GM23338 (cell line): ENCODE data around the gene ARHGAP27. TPM values are rescaled to one million over a fixed set of nuclear protein-coding genes. Genes with fewer than 3 reads are reported as not detected.

Source experiments
- ATAC-seq: fragments of 200-7000 bp; cut with Tn5 transposase; 3 replicates; pipeline ENCODE4 v1.9.1; 2020
- DNase-seq: peaks from one replicate; pipeline ENCODE4 v3.0.0-alpha.2; 2015; ENCODE audit warnings: low spot score
- H2AFZ ChIP-seq: fragments of 200-600 bp; sonication (generic); 2 replicates; pipeline ENCODE4 v1.8.0; 2016; ENCODE audit warnings: antibody characterized with exemption, mild to moderate bottlenecking, moderate library complexity
- H3F3A ChIP-seq: fragments of 200-600 bp; sonication (generic); replicated peaks from 2 replicates; pipeline ENCODE4 v1.8.0; 2017; ENCODE audit warnings: antibody characterized with exemption, mixed run types, low read depth
- H3K27ac ChIP-seq: fragments of 200-600 bp; sonication (generic); 2 replicates; pipeline ENCODE4 v1.6.1; 2016; ENCODE audit warnings: low read depth
- H3K27me3 ChIP-seq: fragments of 200-600 bp; sonication (generic); 2 replicates; pipeline ENCODE4 v1.8.0; 2016; ENCODE audit warnings: mild to moderate bottlenecking, mixed run types, moderate library complexity; ENCODE audit not compliant: insufficient read depth
- H3K36me3 ChIP-seq: fragments of 200-600 bp; sonication (generic); 2 replicates; pipeline ENCODE4 v1.8.0; 2016; ENCODE audit warnings: mild to moderate bottlenecking; ENCODE audit not compliant: insufficient read depth
- H3K4me1 ChIP-seq: fragments of 200-600 bp; sonication (generic); 2 replicates; pipeline ENCODE4 v1.8.0; 2016; ENCODE audit warnings: mild to moderate bottlenecking, moderate library complexity; ENCODE audit not compliant: insufficient read depth
- H3K4me2 ChIP-seq: fragments of 200-600 bp; sonication (generic); 2 replicates; pipeline ENCODE4 v1.7.1; 2017; ENCODE audit warnings: mixed run types
- H3K4me3 ChIP-seq: fragments of 200-600 bp; sonication (generic); 2 replicates; pipeline ENCODE4 v1.6.1; 2016; ENCODE audit warnings: mixed run types
- H3K79me2 ChIP-seq: fragments of 200-600 bp; sonication (generic); replicated peaks from 2 replicates; pipeline ENCODE4 v1.8.0; 2017; ENCODE audit warnings: mild to moderate bottlenecking; ENCODE audit not compliant: insufficient read depth
- H3K9me2 ChIP-seq: fragments of 200-600 bp; sonication (generic); 2 replicates; pipeline ENCODE4 v1.8.0; 2017; ENCODE audit not compliant: insufficient read depth
- H4K20me1 ChIP-seq: fragments of 200-600 bp; sonication (generic); replicated peaks from 2 replicates; pipeline ENCODE4 v1.8.0; 2017; ENCODE audit warnings: mild to moderate bottlenecking; ENCODE audit not compliant: insufficient read depth
- H3K27ac Mint-ChIP-seq: 2 replicates; pipeline ENCODE4 v1.8.0; 2020; ENCODE audit warnings: inconsistent platforms, mild to moderate bottlenecking, moderate library complexity, mixed read lengths
- H3K27me3 Mint-ChIP-seq: 3 replicates; pipeline ENCODE4 v1.8.0; 2022; ENCODE audit warnings: low read depth, mild to moderate bottlenecking, moderate library complexity, mixed read lengths, inconsistent platforms; ENCODE audit not compliant: insufficient read depth, poor library complexity
- H3K36me3 Mint-ChIP-seq: 3 replicates; pipeline ENCODE4 v1.8.0; 2021; ENCODE audit warnings: low read depth, mild to moderate bottlenecking, inconsistent platforms, moderate library complexity, mixed read lengths
- H3K4me1 Mint-ChIP-seq: 3 replicates; pipeline ENCODE4 v1.8.0; 2020; ENCODE audit warnings: mild to moderate bottlenecking, inconsistent platforms, mixed read lengths
- H3K4me3 Mint-ChIP-seq: 3 replicates; pipeline ENCODE4 v1.8.0; 2021; ENCODE audit warnings: moderate library complexity, mild to moderate bottlenecking, inconsistent platforms, mixed read lengths
- H3K9me3 Mint-ChIP-seq: 3 replicates; pipeline ENCODE4 v1.8.0; 2020; ENCODE audit warnings: moderate library complexity, mild to moderate bottlenecking, inconsistent platforms, mixed read lengths
- CREB1 ChIP-seq: fragments of 250-450 bp; sonication (Bioruptor Pico); IDR thresholded peaks from 2 replicates; pipeline ENCODE4 v1.5.0; 2020; ENCODE audit warnings: low read depth, mild to moderate bottlenecking, moderate library complexity
- EZH2 ChIP-seq: fragments of 200-600 bp; sonication (generic); IDR thresholded peaks from one replicate; pipeline ENCODE4 v1.8.0; 2017; ENCODE audit warnings: antibody characterized with exemption, mild to moderate bottlenecking, low read depth; ENCODE audit not compliant: unreplicated experiment
- JUNB ChIP-seq: IDR thresholded peaks from one replicate; pipeline ENCODE4 v1.6.1; 2016; ENCODE audit warnings: antibody characterized with exemption; ENCODE audit not compliant: unreplicated experiment
- POLR2AphosphoS5 ChIP-seq: IDR thresholded peaks from 2 replicates; pipeline ENCODE4 v1.6.1; 2016; ENCODE audit warnings: antibody characterized with exemption, low read depth
- STAT1 ChIP-seq: IDR thresholded peaks from one replicate; pipeline ENCODE4 v1.6.1; 2016; ENCODE audit warnings: antibody characterized with exemption; ENCODE audit not compliant: unreplicated experiment
- ZNF114 ChIP-seq: fragments of 250-450 bp; sonication (Bioruptor Pico); IDR thresholded peaks from 2 replicates; pipeline ENCODE4 v1.5.0; 2020; ENCODE audit warnings: mild to moderate bottlenecking, moderate library complexity
- polyA plus RNA-seq: library from polyadenylated mRNA; unstranded; fragments of >200 nt; fragmentation: Nextera tagmentation; extraction: Ambion mirVana; gene quantifications from 2 replicates; pipeline ENCODE4 v1.2.1, GENCODE V29; 2016
- total RNA-seq: library from RNA; depleted of rRNA; stranded (reverse); fragments of >200 nt; shearing (Covaris generic); gene quantifications from 2 replicates; pipeline ENCODE4 v1.2.3, GENCODE V29; 2014
- TF ChIP-seq, protein P1 (sequence below): fragments of 250-450 bp; sonication (Bioruptor Pico); IDR thresholded peaks from 2 replicates; pipeline ENCODE4 v1.5.0; 2020; ENCODE audit warnings: mild to moderate bottlenecking, moderate library complexity
- TF ChIP-seq, protein P2 (sequence below), 2 experiments: fragments of 200-600 bp in 1 of 2; sonication (generic) in 1 of 2; conservative IDR thresholded peaks; 2 replicates each; pipeline versions ENCODE4 v1.5.1 to v1.6.1; 2016 to 2017; ENCODE audit warnings: antibody characterized with exemption in 2 of 2, low read depth in 2 of 2, mild to moderate bottlenecking in 2 of 2, moderate library complexity in 1 of 2

Gene ARHGAP27
- total and polyA plus RNA-seq, 2 experiments from 2014 or later, result 5.9 to 17.7 TPM

DNA sequence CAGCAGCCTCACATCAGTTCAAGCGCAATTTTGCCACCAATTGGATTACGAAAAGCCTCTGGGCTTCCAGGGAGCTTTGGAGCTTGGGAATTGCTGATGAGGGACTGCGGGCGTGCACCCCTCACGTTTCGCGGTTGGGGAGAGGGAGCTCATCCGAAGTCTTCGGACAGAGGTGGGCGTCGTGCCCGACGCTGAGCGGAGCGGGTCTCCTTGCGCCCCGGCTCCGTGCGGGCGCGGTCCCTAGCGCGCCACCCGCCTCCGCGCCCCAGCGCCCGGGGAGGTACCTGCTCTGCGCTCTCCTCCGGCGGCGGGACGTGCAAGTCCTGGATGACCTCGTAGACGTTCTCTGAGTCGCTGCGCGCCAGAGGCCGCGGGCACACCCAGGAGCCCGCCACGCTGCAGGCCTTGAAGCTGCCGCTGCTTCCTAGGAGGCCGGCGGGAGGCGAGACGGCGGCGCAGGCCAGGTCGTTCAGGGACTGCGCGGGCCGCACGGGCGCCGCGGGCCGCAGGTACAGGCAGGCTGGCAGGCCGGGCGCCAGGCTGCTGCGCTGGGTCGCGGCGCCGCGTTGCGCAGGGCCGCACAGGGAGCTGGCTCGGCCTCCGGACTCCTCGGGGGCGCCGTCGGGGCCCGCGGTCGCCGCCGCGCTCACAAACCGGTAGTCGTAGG lies 3.2 kb downstream of the ARHGAP27 start:
- H3K4me1 ChIP-seq, result peaks cover 19% of the 10 kb centered on the region
- no peaks in the 10 kb centered on the region for H3K79me2 ChIP-seq
- H3K36me3 Mint-ChIP-seq, result peaks cover 3% of the 10 kb centered on the region; the same call in 1 of the 3 replicates
- H3K9me2 ChIP-seq, result no peaks in the 10 kb centered on the region
- no peaks in the 10 kb centered on the region for H3K36me3 ChIP-seq
- ATAC-seq (peak; percentile 3), DNase-seq (peak; percentile 71)
- no peak overlapping the region for H3K27ac Mint-ChIP-seq
- peaks cover 6% of the 10 kb centered on the region for H3K9me3 Mint-ChIP-seq
- H4K20me1 ChIP-seq, result no peaks in the 10 kb centered on the region
- peak overlapping the region; percentile 65 for H3K4me3 Mint-ChIP-seq
- H3F3A ChIP-seq, result peaks cover 29% of the 10 kb centered on the region
- peak overlapping the region; percentile 84 for H3K4me3 ChIP-seq
- peak overlapping the region; percentile 56 for H2AFZ ChIP-seq
- no peak overlapping the region for H3K27ac ChIP-seq
- TF ChIP-seq EZH2, result peak; percentile 77
- TF ChIP-seq, protein P1, sequence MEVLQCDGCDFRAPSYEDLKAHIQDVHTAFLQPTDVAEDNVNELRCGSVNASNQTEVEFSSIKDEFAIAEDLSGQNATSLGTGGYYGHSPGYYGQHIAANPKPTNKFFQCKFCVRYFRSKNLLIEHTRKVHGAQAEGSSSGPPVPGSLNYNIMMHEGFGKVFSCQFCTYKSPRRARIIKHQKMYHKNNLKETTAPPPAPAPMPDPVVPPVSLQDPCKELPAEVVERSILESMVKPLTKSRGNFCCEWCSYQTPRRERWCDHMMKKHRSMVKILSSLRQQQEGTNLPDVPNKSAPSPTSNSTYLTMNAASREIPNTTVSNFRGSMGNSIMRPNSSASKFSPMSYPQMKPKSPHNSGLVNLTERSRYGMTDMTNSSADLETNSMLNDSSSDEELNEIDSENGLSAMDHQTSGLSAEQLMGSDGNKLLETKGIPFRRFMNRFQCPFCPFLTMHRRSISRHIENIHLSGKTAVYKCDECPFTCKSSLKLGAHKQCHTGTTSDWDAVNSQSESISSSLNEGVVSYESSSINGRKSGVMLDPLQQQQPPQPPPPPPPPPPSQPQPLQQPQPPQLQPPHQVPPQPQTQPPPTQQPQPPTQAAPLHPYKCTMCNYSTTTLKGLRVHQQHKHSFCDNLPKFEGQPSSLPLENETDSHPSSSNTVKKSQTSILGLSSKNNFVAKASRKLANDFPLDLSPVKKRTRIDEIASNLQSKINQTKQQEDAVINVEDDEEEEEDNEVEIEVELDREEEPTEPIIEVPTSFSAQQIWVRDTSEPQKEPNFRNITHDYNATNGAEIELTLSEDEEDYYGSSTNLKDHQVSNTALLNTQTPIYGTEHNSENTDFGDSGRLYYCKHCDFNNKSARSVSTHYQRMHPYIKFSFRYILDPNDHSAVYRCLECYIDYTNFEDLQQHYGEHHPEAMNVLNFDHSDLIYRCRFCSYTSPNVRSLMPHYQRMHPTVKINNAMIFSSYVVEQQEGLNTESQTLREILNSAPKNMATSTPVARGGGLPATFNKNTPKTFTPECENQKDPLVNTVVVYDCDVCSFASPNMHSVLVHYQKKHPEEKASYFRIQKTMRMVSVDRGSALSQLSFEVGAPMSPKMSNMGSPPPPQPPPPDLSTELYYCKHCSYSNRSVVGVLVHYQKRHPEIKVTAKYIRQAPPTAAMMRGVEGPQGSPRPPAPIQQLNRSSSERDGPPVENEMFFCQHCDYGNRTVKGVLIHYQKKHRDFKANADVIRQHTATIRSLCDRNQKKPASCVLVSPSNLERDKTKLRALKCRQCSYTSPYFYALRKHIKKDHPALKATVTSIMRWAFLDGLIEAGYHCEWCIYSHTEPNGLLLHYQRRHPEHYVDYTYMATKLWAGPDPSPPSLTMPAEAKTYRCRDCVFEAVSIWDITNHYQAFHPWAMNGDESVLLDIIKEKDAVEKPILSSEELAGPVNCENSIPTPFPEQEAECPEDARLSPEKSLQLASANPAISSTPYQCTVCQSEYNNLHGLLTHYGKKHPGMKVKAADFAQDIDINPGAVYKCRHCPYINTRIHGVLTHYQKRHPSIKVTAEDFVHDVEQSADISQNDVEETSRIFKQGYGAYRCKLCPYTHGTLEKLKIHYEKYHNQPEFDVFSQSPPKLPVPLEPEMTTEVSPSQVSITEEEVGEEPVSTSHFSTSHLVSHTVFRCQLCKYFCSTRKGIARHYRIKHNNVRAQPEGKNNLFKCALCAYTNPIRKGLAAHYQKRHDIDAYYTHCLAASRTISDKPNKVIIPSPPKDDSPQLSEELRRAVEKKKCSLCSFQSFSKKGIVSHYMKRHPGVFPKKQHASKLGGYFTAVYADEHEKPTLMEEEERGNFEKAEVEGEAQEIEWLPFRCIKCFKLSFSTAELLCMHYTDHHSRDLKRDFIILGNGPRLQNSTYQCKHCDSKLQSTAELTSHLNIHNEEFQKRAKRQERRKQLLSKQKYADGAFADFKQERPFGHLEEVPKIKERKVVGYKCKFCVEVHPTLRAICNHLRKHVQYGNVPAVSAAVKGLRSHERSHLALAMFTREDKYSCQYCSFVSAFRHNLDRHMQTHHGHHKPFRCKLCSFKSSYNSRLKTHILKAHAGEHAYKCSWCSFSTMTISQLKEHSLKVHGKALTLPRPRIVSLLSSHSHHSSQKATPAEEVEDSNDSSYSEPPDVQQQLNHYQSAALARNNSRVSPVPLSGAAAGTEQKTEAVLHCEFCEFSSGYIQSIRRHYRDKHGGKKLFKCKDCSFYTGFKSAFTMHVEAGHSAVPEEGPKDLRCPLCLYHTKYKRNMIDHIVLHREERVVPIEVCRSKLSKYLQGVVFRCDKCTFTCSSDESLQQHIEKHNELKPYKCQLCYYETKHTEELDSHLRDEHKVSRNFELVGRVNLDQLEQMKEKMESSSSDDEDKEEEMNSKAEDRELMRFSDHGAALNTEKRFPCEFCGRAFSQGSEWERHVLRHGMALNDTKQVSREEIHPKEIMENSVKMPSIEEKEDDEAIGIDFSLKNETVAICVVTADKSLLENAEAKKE (CRISPR knock-in tag), result no peak
- TF ChIP-seq ZNF114 (CRISPR knock-in tag), result no peak
- TF ChIP-seq, protein P2, sequence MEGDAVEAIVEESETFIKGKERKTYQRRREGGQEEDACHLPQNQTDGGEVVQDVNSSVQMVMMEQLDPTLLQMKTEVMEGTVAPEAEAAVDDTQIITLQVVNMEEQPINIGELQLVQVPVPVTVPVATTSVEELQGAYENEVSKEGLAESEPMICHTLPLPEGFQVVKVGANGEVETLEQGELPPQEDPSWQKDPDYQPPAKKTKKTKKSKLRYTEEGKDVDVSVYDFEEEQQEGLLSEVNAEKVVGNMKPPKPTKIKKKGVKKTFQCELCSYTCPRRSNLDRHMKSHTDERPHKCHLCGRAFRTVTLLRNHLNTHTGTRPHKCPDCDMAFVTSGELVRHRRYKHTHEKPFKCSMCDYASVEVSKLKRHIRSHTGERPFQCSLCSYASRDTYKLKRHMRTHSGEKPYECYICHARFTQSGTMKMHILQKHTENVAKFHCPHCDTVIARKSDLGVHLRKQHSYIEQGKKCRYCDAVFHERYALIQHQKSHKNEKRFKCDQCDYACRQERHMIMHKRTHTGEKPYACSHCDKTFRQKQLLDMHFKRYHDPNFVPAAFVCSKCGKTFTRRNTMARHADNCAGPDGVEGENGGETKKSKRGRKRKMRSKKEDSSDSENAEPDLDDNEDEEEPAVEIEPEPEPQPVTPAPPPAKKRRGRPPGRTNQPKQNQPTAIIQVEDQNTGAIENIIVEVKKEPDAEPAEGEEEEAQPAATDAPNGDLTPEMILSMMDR (conservative IDR thresholded peaks at IDR 0.05; ENCODE audit: low read depth in 2 of 2), result no peak
- TF ChIP-seq POLR2AphosphoS5, result peak; percentile 37; the same call in 1 of the 2 replicates
- TF ChIP-seq CREB1 (CRISPR knock-in tag), result no peak
- no peak for TF ChIP-seq JUNB
- no peak for TF ChIP-seq STAT1
- peaks cover 47% of the 10 kb centered on the region for H3K27me3 ChIP-seq
- H3K4me1 Mint-ChIP-seq, result peaks cover 36% of the 10 kb centered on the region
- peaks cover 52% of the 10 kb centered on the region for H3K27me3 Mint-ChIP-seq
- H3K4me2 ChIP-seq, result peak overlapping the region; percentile 94
